SH-SY5Y (cell line): ENCODE data around the gene DOK6.

Experiments
- GATA2 ChIP-seq: IDR thresholded peaks from 2 replicates; pipeline ENCODE4 v1.6.1; 2011; ENCODE audit warnings: mild to moderate bottlenecking, low read depth, low read length
- GATA3 ChIP-seq: IDR thresholded peaks from 2 replicates; pipeline ENCODE4 v1.6.1; 2011; ENCODE audit warnings: low read depth, mild to moderate bottlenecking, low read length, moderate library complexity

The DOK6 gene

GRCh38 chr18:69537183-69537582 lies 136.5 kb downstream of the DOK6 start:
- no peak for TF ChIP-seq GATA2

GRCh38 chr18:69538849-69539248 lies 138.2 kb downstream of the DOK6 start:
- TF ChIP-seq GATA3 (peak; percentile 18; the same call in 1 of the 2 replicates), GATA2 (peak; percentile 32; the same call in 1 of the 2 replicates)

GRCh38 chr18:69539404-69539803 lies 138.7 kb downstream of the DOK6 start:
- TF ChIP-seq GATA3 (no peak), GATA2 (no peak)

GRCh38 chr18:69556228-69556627 lies 155.5 kb downstream of the DOK6 start:
- TF ChIP-seq GATA3 (no peak), GATA2 (no peak)

- no peak for TF ChIP-seq GATA3
- no peak for TF ChIP-seq GATA2
Measured at GRCh38 chr18:69557282-69557681, 156.6 kb downstream of the DOK6 start.

GRCh38 chr18:69558052-69558451 lies 157.4 kb downstream of the DOK6 start:
- TF ChIP-seq GATA2 (no peak), GATA3 (no peak)

- no peak for TF ChIP-seq GATA3
- TF ChIP-seq GATA2 = no peak
Measured at GRCh38 chr18:69559604-69560003, 158.9 kb downstream of the DOK6 start.

GRCh38 chr18:69564602-69565001 lies 163.9 kb downstream of the DOK6 start:
- no peak for TF ChIP-seq GATA2
- TF ChIP-seq GATA3 = no peak

- TF ChIP-seq GATA2 = no peak
- no peak for TF ChIP-seq GATA3
Measured at GRCh38 chr18:69567813-69568488, 167.3 kb downstream of the DOK6 start.

- TF ChIP-seq GATA3 = no peak
- no peak for TF ChIP-seq GATA2
Measured at GRCh38 chr18:69569133-69569532, 168.4 kb downstream of the DOK6 start.

GRCh38 chr18:69574401-69574800 lies 173.7 kb downstream of the DOK6 start:
- no peak for TF ChIP-seq GATA2
- no peak for TF ChIP-seq GATA3

GRCh38 chr18:69580107-69580506 lies 179.4 kb downstream of the DOK6 start:
- no peak for TF ChIP-seq GATA2
- no peak for TF ChIP-seq GATA3

- 0 out of 2 replicates have a peak, but pooled peaks have one; percentile 32 for TF ChIP-seq GATA3
- peak; percentile 74 for TF ChIP-seq GATA2
Measured at GRCh38 chr18:69584429-69584828, 183.7 kb downstream of the DOK6 start.

- TF ChIP-seq GATA3 (no peak), GATA2 (no peak)
Measured at GRCh38 chr18:69585696-69586095, 185.0 kb downstream of the DOK6 start.

- TF ChIP-seq GATA3 (peak; percentile 34; the same call in 1 of the 2 replicates), GATA2 (peak; percentile 80)
Measured at GRCh38 chr18:69586537-69586936, 185.8 kb downstream of the DOK6 start.
